GM19328 (cell line): ENCODE results near the gene GNB1.
"Not testable (repeated sequence)": the region's sequence is repeated elsewhere in the genome, so short reads cannot be mapped to it uniquely, and the experiment has no call there.

Experiments
- ATAC-seq: cut with Tn5 transposase; IDR thresholded peaks from one replicate; pipeline ENCODE4 v1.9.1; 2021; ENCODE audit warnings: mild to moderate bottlenecking, moderate library complexity; ENCODE audit not compliant: unreplicated experiment

The GNB1 gene

DNA sequence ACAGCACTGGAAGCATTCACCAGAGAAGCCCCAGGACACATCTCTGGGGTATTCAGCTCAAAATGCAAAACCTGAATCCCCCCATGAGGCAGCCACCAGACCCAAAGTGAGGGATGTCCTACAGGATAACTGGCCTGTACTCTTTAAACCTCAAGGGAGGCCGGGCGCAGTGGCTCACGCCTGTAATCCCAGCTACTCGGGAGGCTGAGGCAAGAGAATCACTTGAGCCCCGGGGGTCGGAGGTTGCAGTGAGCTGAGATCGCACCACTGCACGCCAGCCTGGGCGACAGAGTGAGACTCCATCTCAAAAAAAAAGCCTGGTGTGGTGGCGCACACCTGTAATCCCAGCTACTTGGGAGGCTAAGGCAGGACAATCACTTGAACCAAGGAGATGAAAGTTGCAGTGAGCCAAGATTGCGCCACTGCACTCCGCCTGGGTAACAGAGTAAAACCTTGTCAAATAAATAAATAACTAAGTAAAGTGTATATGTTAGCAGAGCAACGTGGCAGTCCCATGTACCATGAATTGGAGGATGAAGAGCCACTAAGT, 29.1 kb downstream of the GNB1 start:
- not testable (repeated sequence) for ATAC-seq

DNA sequence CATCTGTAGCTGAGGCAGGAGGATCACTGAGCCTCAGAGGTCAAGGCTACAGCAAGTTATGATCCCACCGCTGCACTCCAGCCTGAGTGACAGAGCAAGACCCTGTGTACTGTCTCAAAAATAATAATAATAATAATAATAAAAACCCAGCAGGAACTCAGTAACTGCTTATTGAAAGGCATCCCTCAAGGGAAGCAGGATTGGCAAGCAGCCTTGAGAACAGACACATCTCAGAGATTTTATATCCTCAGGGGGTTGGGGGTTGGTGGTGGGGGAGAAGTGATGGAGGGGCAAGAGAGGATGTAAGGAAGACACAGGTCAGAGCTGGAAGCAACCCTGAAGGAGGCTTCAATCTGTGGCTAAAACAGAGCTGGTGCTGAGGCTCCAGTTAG, 29.6 kb downstream of the GNB1 start:
- no peak for ATAC-seq

DNA sequence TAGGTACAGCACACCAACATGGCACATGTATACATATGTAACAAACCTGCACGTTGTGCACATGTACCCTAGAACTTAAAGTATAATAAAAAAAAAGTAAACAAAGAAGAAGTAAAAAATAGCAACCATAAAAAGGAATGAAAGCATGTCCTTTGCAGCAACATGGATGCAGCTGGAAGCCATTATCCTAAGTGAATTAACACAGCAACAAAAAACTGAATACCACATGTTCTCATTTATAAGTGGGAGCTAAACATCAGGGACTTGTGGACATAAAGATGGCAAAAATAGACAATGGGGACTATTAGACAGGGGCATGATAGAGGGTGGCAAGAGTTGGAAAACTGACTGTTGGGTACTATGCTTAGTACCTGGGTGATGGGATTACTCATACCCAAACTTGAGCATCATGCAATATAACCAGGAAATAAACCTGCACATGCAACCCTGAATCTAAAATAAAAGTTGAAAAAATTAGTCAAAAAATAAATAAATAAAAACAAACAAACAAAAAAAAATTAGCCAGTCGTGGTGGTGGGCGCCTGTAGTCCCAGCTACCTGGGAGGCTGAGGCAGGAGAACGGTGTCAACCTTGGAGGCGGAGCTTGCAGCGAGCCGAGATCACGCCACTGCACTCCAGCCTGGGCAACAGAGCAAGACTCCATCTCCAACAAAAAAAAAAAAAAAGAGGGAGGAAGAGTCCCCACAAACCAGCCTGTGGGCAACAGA, 30.8 kb downstream of the GNB1 start:
- ATAC-seq, result not testable (repeated sequence)

DNA sequence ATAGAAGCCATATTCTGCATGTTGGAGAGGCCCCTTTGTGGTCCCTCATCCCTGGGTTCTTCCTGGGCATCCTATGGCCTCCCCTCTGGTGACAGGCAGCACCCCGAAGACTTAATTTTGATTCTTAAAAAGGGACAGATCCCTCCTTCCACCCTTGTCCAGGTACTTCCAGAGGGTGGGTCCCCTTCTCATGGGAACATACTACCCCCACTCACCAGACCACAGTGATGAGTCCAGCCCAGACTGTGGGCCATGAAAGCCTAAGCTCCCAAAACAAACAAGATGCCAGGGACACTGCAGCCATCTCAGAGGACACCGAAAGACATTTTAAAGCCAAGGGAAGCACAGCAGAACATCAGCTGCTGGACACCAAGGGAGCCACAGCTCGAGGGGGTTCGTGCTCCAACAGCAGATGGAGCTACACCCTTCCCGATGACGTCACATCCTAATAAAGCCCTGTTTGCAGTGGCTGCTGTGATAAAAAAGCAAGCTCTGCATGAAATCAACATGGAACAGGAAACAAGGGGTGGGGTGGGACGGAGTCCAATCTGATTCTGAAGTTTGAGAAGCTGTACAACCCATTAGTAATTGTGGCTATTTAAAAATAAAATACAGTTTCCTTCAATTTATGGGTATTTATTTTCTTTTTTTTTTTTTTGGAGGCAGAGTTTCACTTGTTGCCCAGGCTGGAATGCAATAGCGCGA, 32.4 kb downstream of the GNB1 start:
- no peak for ATAC-seq

DNA sequence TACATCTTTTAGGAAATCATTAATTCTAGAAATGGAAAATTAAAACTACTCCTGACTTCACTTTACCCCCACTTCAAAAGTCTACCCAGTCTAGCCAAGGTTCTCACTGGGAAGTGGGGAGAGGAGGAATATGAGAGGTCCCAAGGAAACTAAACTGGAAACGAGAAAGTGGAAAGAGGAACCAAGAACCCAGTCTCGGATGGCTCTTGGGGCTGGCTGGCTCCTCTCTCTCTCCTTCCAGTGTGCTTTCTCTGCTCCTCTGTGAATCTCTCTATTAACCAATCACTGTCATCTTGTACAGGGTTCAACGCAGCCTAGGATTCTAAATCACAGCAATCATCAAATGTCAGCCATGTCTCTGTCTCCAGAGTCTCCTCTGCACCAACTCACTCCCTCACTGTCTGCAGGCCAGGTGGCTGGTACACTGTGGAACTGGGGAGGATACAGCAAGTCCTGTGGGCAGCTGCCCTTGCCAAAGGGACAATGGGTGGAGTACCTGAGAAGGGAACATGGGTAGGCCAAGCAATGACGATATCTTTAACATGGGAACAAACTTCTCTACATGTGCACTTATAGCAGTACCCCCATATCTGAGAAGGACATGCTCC, 33.7 kb downstream of the GNB1 start:
- ATAC-seq, result no peak

DNA sequence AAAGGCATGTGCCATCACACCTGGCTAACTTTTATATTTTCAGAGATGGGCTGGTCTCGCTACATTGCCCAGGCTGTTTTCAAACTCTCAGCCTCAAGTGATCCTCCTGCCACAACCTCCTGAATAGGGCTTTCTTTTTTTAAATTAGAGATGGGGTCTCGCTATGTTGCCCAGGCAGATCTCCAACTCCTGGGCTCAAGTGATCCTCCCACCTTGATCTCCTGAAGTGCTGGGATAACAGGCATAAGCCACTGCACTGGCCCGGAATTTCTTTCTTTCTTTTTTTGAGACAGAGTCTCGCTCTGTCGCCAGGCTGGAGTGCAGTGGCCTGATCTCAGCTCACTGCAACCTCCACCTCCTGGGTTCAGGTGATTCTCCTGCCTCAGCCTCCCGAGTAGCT, 34.7 kb downstream of the GNB1 start:
- not testable (repeated sequence) for ATAC-seq

DNA sequence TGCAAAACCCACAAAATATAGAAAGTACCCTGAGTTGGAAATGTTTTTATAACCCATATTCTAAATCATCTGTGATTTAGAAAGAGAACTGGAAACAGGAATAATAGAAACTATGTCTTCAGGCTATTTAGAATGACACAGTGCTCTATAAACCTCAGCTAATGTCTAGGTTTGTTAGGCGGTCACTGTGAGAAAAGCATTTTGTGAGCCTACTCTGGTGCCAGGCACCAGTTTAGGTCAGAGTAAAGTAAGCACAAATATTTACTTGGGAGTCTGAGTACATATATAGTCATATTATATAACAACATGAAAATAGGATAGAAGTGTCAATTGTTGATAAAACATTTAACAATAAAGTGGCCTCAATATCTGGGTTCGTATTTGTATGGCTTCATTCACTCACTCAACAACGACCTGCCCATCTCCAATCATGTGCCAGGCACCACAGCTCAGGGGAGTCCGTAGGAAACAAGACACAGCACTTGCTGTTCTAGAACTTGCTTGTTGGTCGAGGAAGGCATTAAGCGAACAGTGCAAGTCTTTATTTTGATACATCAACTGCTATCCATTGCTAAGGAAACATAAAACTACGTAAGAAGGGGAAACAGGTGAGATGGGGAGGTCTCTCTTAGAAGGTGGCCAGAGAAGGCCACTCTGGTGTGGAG, 37.2 kb downstream of the GNB1 start:
- ATAC-seq, result no peak

DNA sequence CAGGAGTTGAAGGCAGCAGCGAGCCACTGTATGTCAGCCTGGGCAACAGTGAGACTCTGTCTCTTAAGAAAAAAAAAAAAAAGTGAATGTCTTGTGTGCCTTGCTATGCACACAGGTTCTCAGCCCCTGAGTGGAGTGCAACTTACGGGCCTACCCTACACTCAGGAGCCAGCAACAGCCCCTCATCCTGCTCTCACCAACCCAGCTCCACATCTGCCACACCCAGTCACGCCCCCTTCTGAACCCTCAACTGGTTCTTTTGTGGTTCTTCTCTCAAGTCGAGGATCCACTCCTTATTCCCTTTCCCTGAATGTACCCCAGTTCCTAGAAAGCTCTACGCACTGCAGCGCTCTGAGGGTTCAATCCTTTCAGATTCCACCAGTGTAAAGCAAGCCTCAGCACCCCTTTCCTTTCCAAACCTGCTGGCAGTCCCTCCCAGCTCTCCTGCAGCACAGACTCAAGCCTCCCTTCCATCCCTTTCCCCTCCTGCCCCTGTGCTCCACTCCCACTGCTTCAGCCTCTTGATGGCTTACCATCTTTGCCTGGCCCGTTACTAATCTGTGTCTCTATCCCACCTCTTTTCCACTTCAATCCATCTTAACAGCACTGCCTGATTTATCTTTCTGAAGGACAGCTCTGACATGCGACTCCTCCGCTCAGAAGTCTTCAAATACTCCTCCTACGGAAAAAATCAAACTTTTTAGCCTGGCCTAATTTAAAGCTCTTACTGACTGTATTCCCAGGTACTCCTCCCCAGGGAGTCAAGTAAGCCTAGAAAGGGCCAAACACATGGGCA, 38.1 kb downstream of the GNB1 start:
- no peak for ATAC-seq

DNA sequence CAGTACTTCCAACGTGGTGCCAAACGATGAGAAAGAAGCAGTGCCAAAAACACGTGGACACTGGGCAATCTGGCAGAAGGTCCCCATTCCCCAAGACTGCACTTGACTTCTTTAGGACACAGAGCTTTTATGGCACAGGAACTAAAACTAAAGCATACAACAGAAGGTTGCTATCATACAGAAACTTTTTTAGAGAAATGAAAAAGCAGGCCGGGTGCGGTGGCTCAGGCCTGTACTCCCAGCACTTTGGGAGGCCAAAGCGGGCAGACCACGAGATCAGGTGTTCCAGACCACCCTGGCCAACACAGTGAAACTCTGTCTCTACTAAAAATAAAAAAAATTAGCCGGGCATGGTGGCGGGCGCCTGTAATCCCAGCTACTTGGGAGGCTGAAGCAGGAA, 43.0 kb downstream of the GNB1 start:
- no peak for ATAC-seq

DNA sequence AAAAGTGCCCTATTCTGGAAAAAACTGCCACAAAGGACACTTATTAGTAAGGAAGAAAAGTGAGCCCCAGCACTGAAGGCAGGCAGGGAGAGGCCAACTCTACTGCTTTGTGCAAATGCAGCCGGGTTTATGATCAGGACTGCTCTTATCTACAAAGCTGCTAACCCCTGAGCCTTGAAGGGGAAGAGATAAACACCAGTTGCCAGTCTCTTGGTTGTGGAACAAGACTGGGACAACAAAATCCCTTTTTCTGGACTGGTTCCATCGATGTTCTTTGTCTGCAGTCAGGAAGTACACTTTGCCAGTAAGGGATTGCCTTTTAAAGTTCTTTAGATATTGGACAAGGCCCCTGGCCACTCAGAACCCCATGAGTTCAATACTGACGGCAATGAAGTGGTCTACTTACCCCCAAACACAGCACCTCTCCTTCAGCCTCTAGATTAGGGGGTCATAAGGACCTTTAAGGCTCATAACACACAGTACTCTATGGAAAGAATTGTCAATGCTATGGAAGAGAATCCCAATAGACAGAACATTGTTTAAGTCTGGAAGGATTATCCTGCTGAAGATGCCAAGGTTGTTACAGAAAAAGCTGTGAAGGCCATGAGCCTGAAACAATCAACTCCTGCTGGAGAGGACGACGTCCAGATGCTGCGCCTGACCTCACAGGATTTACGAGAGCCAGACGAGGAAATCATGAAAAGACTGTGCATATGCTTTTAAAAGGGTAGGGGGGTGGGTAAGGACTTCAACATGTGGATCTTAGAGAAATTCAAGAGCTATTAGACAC, 43.6 kb downstream of the GNB1 start:
- no peak for ATAC-seq

DNA sequence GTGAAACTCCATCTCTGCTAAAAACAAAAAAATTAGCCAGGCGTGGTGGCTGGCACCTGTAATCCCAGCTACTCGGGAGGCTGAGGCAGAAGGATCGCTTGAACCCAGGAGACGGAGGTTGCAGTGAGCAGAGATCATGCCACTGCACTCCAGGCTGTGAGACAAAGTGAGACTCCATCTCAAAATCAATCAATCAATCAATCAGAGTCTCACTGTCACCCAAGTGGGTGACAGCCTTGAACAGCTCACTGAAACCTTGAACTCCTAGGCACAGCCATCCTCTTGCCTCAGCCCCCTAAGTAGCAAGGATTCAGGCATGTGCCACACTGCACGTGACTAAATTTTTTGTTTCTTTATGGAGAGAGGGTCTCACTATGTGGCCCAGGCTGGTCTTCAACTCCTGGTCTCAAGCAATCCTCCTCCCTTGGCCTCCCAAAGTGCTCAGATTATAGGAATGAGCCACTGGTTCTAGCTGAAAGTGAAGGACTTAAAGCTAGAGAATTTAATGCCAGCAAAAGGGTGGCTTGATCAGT, 44.4 kb downstream of the GNB1 start:
- ATAC-seq, result no peak

DNA sequence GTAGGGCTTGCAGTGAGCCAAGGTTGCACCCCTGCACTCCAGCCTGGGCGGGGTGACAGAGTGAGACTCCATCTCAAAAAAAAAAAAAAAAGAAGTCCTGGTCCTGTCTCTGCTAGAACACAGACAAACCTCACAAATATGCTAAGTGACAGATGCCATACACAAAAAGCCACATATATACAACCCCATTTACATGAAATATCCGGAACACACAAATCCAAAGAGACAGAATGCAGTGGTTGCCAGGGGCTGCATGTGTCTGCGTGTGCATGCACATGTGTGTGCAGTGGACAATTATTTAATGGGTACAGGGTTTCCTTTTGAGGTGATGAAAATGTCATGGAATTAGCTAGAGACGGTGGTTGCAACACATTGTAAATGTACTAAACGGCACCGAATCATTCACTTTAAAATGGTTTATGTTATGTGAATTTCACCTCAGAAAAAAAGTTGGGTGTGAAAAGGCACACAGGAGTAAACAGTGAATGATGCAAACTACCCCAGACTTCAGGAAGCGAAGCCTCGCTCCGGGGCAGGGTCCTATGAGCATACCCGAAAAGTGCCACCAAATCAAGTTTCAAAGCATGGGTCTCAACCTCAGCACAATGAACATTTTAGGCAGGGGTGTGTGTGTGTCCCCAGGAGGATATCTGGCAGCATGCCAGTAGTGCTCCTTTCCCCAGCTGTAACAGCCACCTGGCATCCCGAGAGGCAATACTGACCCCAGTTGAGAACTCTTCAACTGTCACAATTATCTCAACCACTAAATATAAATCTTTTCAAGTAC, 48.3 kb downstream of the GNB1 start:
- no peak for ATAC-seq

DNA sequence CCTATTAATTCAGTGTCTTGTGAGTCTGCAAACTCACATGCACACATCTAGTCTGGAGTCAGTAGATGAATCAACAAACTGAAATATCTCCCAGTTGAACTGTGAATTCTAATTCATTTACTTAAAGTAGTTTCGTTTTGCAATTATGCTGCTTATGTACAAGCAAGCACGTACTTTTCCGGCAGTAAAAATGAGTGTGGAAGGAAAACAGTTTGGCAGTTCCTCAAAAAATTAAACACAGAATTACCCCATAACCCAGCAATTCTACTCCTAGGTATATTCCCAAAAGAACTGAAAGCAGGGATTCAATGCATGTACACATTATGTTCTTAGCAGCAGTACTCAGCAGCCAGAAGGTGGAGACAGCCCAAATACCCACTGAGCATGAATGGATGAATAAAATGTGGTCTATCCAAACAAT, 49.3 kb downstream of the GNB1 start:
- ATAC-seq, result no peak

DNA sequence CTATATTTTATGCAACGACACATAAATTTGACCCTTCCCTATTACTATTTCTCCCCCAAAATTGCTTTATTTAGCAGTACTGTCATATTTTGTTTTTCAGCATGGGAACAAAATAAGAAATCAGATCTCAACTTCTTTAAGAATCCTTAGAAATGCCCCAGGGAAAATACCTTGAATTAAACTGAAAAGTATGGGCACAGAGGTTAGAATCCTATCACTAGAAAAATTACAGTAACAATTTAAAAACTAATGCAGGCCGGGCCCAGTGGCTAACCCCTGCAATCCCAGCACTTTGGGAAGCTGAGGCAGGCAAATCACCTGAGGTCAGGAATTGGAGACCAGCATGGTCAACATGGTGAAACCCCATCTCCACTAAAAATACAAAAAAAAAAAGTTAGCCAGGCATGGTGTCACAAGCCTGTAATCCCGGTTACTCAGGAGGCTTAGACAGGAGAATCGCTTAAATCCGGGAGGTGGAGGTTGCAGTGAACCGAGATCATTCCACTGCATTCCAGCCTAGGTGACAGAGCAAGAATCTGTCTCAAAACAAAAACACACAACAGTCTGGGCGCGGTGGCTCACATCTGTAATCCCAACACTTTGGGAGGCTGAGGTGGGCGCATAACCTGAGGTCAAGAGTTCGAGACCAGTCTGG, 51.4 kb downstream of the GNB1 start:
- ATAC-seq, result no peak

DNA sequence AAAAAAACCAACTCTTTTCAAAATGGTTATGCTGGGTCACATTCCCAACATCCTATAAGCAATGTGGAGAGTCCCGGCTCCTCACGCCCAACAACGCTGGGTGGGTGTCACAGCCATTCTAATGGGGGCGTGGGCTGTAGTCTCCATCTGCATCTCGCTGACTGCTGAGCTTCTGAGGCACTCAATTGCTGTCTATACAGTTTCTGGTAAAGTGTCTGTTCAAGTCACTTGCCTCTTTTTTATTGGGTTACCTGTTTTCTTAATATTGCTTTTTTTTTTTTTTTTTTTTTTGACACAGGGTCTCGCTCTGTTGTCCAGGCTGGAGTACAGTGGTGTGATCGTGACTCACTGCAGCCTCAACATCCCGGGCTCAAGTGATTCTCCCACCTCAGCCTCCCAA, 54.8 kb downstream of the GNB1 start:
- ATAC-seq, result no peak

DNA sequence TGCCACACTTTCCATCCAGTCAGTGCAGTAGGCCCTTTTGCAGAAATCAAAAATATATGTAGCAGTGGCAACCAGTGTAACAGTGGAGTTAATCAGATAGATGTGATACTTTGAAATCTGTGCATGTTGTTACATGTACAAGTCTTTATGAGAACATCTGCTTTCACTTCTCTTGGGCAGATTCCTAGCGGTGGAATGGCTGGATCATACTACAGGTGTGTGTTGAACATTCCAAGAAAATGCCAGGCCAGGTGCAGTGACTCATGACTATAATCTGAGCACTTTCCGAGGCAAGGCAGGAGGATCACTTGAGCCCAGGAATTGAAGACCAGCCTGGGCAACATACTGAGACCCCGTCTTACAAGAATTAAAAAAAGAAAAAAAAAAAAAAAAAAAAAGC, 55.3 kb downstream of the GNB1 start:
- ATAC-seq, result no peak

DNA sequence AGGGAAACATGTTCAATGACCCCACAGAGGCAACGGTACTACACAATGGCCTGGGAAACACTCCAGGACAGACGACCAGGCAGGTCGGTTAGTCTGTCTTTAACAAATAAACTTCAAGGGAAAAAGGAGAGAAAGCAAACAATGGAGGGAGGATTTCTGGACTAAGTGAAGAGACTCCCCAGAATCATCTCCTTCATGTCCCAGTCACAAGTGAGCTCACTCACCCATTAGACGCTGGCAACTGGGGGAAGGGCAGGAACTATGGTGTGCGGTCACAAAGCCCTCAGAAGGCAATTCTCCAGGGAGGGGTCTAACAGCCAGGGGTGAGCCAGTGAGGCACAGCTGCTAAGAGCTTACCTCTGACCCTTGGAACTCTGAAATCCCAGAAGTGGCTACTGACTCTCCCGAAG, 57.0 kb downstream of the GNB1 start:
- ATAC-seq, result no peak

DNA sequence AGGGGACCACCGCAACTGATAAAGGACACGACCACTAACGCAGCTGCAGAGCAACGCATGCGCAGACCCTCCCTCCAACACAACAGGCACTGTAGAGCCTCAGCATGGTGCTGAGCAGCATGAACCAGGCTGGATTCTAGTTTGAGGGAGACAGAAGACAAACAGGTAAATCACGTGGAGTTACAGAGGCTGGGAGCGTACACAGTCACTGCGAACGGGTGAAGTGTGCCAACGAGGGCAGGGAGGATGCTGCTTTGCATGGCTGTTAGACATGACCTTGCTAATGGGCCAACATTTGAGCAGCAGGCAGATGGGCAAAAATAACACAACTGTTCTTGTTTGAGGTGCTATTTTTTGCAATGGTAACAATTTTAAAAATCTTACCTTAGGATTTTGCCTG, 57.4 kb downstream of the GNB1 start:
- ATAC-seq, result no peak
